Hepatocyte (in vitro differentiated cells): ENCODE data around the gene AP2A2.

Experiments used
- EZH2 ChIP-seq: fragments of 200-600 bp; sonication (generic); IDR thresholded peaks from 2 replicates; pipeline ENCODE4 v1.6.1; 2016; ENCODE audit warnings: antibody characterized with exemption, mild to moderate bottlenecking, borderline replicate concordance
- EZH2phosphoT487 ChIP-seq: fragments of 200-600 bp; sonication (generic); IDR thresholded peaks from one replicate; pipeline ENCODE4 v1.6.1; 2018; ENCODE audit warnings: antibody characterized with exemption, mild to moderate bottlenecking, low read depth, moderate library complexity; ENCODE audit not compliant: unreplicated experiment, severe bottlenecking
- TF ChIP-seq, protein P1 (sequence below): fragments of 200-600 bp; sonication (generic); IDR thresholded peaks from 2 replicates; pipeline ENCODE4 v1.5.1; 2016; ENCODE audit warnings: antibody characterized with exemption, mild to moderate bottlenecking; ENCODE audit not compliant: poor library complexity

- TF ChIP-seq, protein P1, sequence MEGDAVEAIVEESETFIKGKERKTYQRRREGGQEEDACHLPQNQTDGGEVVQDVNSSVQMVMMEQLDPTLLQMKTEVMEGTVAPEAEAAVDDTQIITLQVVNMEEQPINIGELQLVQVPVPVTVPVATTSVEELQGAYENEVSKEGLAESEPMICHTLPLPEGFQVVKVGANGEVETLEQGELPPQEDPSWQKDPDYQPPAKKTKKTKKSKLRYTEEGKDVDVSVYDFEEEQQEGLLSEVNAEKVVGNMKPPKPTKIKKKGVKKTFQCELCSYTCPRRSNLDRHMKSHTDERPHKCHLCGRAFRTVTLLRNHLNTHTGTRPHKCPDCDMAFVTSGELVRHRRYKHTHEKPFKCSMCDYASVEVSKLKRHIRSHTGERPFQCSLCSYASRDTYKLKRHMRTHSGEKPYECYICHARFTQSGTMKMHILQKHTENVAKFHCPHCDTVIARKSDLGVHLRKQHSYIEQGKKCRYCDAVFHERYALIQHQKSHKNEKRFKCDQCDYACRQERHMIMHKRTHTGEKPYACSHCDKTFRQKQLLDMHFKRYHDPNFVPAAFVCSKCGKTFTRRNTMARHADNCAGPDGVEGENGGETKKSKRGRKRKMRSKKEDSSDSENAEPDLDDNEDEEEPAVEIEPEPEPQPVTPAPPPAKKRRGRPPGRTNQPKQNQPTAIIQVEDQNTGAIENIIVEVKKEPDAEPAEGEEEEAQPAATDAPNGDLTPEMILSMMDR: no peak
- no peak for TF ChIP-seq EZH2
- TF ChIP-seq EZH2phosphoT487: no peak
Measured at GRCh38 chr11:971092-971690, 45.5 kb downstream of the AP2A2 start.
